SU-DHL-6 (cell line): ENCODE results near the gene FAM117A.

Source experiments
- EZH2phosphoT487 ChIP-seq: fragments of 200-600 bp; sonication (generic), shearing (Covaris generic); conservative IDR thresholded peaks from 2 replicates; pipeline ENCODE4 v1.6.1; 2018; ENCODE audit warnings: mild to moderate bottlenecking, antibody characterized with exemption, low read length, moderate library complexity, mixed read lengths
- TF ChIP-seq, protein P1 (sequence below): fragments of 200-600 bp; sonication (generic); IDR thresholded peaks from one replicate; pipeline ENCODE4 v1.5.1; 2017; ENCODE audit warnings: antibody characterized with exemption, mild to moderate bottlenecking, low read length, moderate library complexity; ENCODE audit not compliant: insufficient read depth, poor library complexity, severe bottlenecking

DNA sequence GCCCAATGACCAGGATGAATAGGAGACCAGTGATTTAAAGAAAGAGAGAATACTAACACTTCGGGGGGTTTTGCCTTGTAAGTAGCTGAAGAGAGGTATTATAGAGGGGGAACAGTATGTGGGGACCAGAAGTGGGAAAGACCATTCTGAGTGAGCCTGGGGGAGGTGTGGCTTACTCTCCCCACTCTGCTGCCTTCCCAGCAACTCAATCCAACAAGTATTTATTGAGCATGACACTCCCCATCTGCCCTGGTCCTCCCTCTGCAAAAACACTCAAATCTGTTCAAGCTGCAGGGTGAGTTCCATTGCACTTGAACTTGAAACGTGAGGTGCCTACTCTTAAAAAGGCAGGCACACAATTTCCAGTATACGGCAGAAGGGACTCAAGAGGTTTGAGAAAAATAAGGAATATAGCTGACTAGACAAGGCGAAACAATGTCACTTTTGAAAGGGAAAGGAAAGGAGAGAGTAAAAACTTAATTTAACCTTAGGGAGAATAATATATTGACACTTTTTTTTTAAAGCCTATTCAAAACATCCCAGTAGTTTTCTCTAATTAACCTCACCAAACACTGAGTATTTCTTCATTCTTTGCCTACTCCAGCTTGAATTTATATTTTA lies 8.2 kb downstream of the FAM117A start:
- TF ChIP-seq, protein P1, sequence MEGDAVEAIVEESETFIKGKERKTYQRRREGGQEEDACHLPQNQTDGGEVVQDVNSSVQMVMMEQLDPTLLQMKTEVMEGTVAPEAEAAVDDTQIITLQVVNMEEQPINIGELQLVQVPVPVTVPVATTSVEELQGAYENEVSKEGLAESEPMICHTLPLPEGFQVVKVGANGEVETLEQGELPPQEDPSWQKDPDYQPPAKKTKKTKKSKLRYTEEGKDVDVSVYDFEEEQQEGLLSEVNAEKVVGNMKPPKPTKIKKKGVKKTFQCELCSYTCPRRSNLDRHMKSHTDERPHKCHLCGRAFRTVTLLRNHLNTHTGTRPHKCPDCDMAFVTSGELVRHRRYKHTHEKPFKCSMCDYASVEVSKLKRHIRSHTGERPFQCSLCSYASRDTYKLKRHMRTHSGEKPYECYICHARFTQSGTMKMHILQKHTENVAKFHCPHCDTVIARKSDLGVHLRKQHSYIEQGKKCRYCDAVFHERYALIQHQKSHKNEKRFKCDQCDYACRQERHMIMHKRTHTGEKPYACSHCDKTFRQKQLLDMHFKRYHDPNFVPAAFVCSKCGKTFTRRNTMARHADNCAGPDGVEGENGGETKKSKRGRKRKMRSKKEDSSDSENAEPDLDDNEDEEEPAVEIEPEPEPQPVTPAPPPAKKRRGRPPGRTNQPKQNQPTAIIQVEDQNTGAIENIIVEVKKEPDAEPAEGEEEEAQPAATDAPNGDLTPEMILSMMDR: no peak
- TF ChIP-seq EZH2phosphoT487: no peak
